ENCODE results near the gene TMX2.

The TMX2 gene

GRCh38 chr11:57764566-57764965 is 52.2 kb downstream of the TMX2 start:
- no peaks in the 10 kb centered on the region for H3K27me3 ChIP-seq
- DNase-seq: no peak
- no peak for TF ChIP-seq CTCF (IDR thresholded peaks at IDR 0.05; ENCODE audit: low read depth, low read length)
- H3K9me3 ChIP-seq: no peaks in the 10 kb centered on the region
- no peaks in the 10 kb centered on the region for H3K4me1 ChIP-seq
- H3K36me3 ChIP-seq: no peaks in the 10 kb centered on the region
- no peak overlapping the region for H3K4me3 ChIP-seq (ENCODE audit: low read depth, low read length)

GRCh38 chr11:57764972-57765371 is 52.6 kb downstream of the TMX2 start:
- Histone ChIP-seq H3K4me1 (no peaks in the 10 kb centered on the region), H3K27me3 (no peaks in the 10 kb centered on the region), H3K36me3 (no peaks in the 10 kb centered on the region), H3K4me3 (ENCODE audit: low read depth, low read length) (no peak overlapping the region), H3K9me3 (no peaks in the 10 kb centered on the region)
- DNase-seq: no peak
- TF ChIP-seq CTCF (IDR thresholded peaks at IDR 0.05; ENCODE audit: low read depth, low read length): no peak

- Histone ChIP-seq H3K9me3 (no peaks in the 10 kb centered on the region), H3K4me3 (ENCODE audit: low read depth, low read length) (no peak overlapping the region), H3K4me1 (no peaks in the 10 kb centered on the region), H3K27me3 (no peaks in the 10 kb centered on the region), H3K36me3 (no peaks in the 10 kb centered on the region)
- DNase-seq: no peak
- no peak for TF ChIP-seq CTCF (IDR thresholded peaks at IDR 0.05; ENCODE audit: low read depth, low read length)
Measured at GRCh38 chr11:57770793-57771192, 58.4 kb downstream of the TMX2 start.

GRCh38 chr11:57771365-57771764 is 59.0 kb downstream of the TMX2 start:
- Histone ChIP-seq H3K4me1 (no peaks in the 10 kb centered on the region), H3K36me3 (no peaks in the 10 kb centered on the region), H3K4me3 (ENCODE audit: low read depth, low read length) (no peak overlapping the region), H3K27me3 (no peaks in the 10 kb centered on the region), H3K9me3 (no peaks in the 10 kb centered on the region)
- no peak for DNase-seq
- no peak for TF ChIP-seq CTCF (IDR thresholded peaks at IDR 0.05; ENCODE audit: low read depth, low read length)

GRCh38 chr11:57772562-57772961 is 60.2 kb downstream of the TMX2 start:
- DNase-seq: no peak
- Histone ChIP-seq H3K36me3 (no peaks in the 10 kb centered on the region), H3K27me3 (no peaks in the 10 kb centered on the region), H3K9me3 (no peaks in the 10 kb centered on the region), H3K4me1 (no peaks in the 10 kb centered on the region), H3K4me3 (ENCODE audit: low read depth, low read length) (no peak overlapping the region)
- TF ChIP-seq CTCF (IDR thresholded peaks at IDR 0.05; ENCODE audit: low read depth, low read length): no peak

GRCh38 chr11:57773026-57773598 is 60.7 kb downstream of the TMX2 start:
- TF ChIP-seq CTCF (IDR thresholded peaks at IDR 0.05; ENCODE audit: low read depth, low read length): no peak
- Histone ChIP-seq H3K9me3 (no peaks in the 10 kb centered on the region), H3K4me1 (peaks cover 2% of the 10 kb centered on the region; the same call in 1 of the 2 replicates), H3K27me3 (no peaks in the 10 kb centered on the region), H3K4me3 (ENCODE audit: low read depth, low read length) (no peak overlapping the region), H3K36me3 (no peaks in the 10 kb centered on the region)
- DNase-seq: no peak

All from BE2C (cell line).